ENCODE results near the gene GRWD1.

- TF ChIP-seq FOS (IDR thresholded peaks at IDR 0.05; ENCODE audit: borderline replicate concordance, extremely low read depth, insufficient read length), result no peak
- no peak for TF ChIP-seq REST (IDR thresholded peaks at IDR 0.05; ENCODE audit: low read depth, low read length)
- TF ChIP-seq POLR2A (IDR thresholded peaks at IDR 0.05; ENCODE audit: low read depth, low read length), result peak; percentile 61; the same call in 1 of the 2 replicates
- TF ChIP-seq JUND (IDR thresholded peaks at IDR 0.05; ENCODE audit: low read depth, low read length), result no peak
- TF ChIP-seq PRDM15 (CRISPR knock-in tag; IDR thresholded peaks at IDR 0.05), result no peak
- TF ChIP-seq BCLAF1 (IDR thresholded peaks at IDR 0.05), result no peak
- TF ChIP-seq, protein P1, sequence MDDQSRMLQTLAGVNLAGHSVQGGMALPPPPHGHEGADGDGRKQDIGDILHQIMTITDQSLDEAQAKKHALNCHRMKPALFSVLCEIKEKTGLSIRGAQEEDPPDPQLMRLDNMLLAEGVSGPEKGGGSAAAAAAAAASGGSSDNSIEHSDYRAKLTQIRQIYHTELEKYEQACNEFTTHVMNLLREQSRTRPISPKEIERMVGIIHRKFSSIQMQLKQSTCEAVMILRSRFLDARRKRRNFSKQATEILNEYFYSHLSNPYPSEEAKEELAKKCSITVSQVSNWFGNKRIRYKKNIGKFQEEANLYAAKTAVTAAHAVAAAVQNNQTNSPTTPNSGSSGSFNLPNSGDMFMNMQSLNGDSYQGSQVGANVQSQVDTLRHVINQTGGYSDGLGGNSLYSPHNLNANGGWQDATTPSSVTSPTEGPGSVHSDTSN (IDR thresholded peaks at IDR 0.05; ENCODE audit: insufficient replicate concordance, low read depth, low read length), result no peak
- no peak for TF ChIP-seq CBX3 (IDR thresholded peaks at IDR 0.05; ENCODE audit: borderline replicate concordance, low read depth)
Measured at GRCh38 chr19:48461982-48462655, 16.3 kb downstream of the GRWD1 start.

Data from GM12878 (cell line).